ENCODE data around the gene VAV3. TPM values are rescaled to one million over a fixed set of nuclear protein-coding genes. Genes with fewer than 3 reads are reported as not detected.

Gene VAV3
- total RNA-seq, 3 donors from 2014 or later, result 5.4 to 8.8 (median 5.8) TPM

DNA sequence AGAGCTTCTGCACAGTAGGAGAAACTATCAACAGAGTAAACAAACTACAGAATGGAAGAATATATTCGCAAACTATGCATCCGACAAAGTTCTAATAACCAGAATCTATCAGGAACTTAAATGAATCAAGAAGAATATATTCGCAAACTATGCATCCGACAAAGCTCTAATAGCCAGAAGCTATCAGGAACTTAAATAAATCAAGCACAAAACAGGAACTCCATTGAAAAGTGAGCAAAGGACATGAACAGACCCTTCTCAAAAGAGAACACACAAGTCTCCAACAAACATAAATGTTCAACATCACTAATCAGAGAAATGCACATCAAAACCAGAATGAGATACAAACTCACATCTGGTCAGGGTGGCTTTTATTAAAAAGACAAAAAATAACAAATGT, 126.9 kb downstream of the VAV3 start:
- H3K36me3 Mint-ChIP-seq (ENCODE audit: insufficient read depth), result peaks cover 2% of the 10 kb centered on the region
- peaks cover 69% of the 10 kb centered on the region for H3K4me1 Mint-ChIP-seq (ENCODE audit: low read depth)
- H3K9me3 Mint-ChIP-seq, result peaks cover 7% of the 10 kb centered on the region
- no peak for ATAC-seq
- H3K27me3 Mint-ChIP-seq (ENCODE audit: low read depth), result no peaks in the 10 kb centered on the region
- DNase-seq, result no peak
- H3K4me3 Mint-ChIP-seq, result no peak overlapping the region

DNA sequence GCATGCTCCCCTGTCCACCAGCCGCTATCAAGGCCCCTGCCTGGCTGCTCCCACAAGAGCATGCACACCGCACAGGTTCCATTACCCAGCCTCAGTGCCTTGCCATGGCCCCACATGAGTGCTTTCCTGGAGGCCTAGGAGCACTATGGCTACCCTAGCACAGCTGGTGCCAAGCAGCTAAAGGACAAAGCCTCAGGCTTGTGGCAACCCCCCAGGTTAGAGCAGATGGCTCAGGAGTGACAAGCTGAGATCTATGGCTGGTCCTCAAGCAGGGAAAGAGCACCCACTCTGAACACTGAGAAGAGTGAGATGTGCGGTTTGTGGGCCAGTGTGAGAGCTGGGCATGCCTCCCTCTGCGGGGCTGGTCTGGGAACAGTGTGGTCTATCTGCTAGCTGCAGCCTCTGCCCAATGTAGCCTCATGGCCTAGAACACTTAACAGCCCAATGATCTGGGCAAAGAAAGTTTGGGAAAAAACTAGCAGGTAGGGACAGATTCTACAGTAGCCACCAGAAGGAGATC, 129.8 kb downstream of the VAV3 start:
- DNase-seq (no peak), ATAC-seq (no peak)
- peaks cover 7% of the 10 kb centered on the region for H3K9me3 Mint-ChIP-seq
- H3K27me3 Mint-ChIP-seq (ENCODE audit: low read depth), result no peaks in the 10 kb centered on the region
- no peak overlapping the region for H3K4me3 Mint-ChIP-seq
- H3K4me1 Mint-ChIP-seq (ENCODE audit: low read depth), result peaks cover 56% of the 10 kb centered on the region
- H3K36me3 Mint-ChIP-seq (ENCODE audit: insufficient read depth), result peaks cover 2% of the 10 kb centered on the region

DNA sequence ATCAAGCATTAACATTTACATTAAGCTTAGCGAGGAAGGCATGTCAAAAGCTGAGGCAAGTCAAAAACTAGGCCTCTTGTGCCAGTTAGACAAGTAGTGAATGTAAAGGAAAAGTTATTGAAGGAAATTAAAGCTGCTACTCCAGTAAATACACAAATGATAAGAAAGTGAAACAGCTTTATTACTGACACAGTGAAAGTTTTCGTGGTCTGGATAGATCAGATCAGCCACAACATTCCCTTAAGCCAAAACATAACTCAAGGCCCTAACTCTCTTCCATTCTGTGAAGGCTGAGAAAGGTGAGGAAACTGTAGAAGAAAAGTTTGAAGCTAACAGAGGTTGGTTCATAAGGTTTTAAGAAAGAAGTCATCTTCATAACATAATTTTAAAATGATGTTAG, 131.9 kb downstream of the VAV3 start:
- Mint-ChIP-seq H3K4me3 (no peak overlapping the region), H3K36me3 (ENCODE audit: insufficient read depth) (peaks cover 2% of the 10 kb centered on the region)

DNA sequence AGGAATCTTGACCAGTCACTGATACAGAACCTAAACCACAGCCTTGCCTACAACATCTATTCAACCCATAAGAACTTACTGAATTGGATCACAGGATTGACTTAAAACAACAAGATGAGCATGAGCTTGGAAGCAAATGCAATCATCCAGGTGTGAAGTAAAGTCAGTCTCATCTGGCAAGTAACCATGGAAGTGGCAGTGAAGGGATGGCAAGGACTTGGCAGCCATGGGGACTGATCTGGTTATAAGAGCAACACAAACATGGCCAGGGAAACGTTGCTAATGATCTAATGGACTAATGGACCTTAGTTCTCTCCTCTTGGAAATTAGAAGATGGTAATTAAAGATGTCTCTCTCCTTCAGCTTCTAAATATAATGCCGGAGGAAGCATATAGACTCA, 133.1 kb downstream of the VAV3 start:
- Mint-ChIP-seq H3K4me1 (ENCODE audit: low read depth) (peaks cover 68% of the 10 kb centered on the region), H3K27me3 (ENCODE audit: low read depth) (no peaks in the 10 kb centered on the region), H3K4me3 (no peak overlapping the region), H3K36me3 (ENCODE audit: insufficient read depth) (peaks cover 2% of the 10 kb centered on the region), H3K9me3 (no peaks in the 10 kb centered on the region)
- ATAC-seq (no peak), DNase-seq (no peak)

More for the DNA sequence above, 131.9 kb downstream of the VAV3 start:
- Mint-ChIP-seq H3K9me3 (peaks cover 7% of the 10 kb centered on the region), H3K4me1 (ENCODE audit: low read depth) (peaks cover 66% of the 10 kb centered on the region), H3K27me3 (ENCODE audit: low read depth) (no peaks in the 10 kb centered on the region)
- DNase-seq, result no peak
- ATAC-seq, result no peak

DNA sequence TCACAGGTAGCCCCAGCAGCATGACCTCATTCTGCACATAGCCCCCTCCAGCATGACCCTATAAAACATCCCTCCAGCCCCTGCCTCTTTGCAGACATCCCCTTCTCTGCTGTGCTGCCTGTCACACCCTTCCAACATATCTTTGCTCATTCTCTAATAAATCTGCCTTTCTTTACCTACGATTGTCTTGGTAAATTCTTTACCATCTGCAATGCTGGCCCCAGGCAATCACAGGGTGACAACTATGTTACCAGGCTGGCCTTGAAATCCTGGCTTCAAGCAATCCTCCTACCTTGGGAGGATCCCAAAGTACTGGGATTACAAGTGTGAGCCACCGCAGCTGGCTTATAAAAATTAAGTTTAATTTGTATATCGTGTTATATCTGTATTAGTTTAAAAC, 134.5 kb downstream of the VAV3 start:
- H3K4me3 Mint-ChIP-seq, result no peak overlapping the region
- peaks cover 62% of the 10 kb centered on the region for H3K4me1 Mint-ChIP-seq (ENCODE audit: low read depth)
- H3K36me3 Mint-ChIP-seq (ENCODE audit: insufficient read depth), result no peaks in the 10 kb centered on the region
- no peaks in the 10 kb centered on the region for H3K27me3 Mint-ChIP-seq (ENCODE audit: low read depth)
- no peaks in the 10 kb centered on the region for H3K9me3 Mint-ChIP-seq
- no peak for ATAC-seq
- DNase-seq, result no peak

DNA sequence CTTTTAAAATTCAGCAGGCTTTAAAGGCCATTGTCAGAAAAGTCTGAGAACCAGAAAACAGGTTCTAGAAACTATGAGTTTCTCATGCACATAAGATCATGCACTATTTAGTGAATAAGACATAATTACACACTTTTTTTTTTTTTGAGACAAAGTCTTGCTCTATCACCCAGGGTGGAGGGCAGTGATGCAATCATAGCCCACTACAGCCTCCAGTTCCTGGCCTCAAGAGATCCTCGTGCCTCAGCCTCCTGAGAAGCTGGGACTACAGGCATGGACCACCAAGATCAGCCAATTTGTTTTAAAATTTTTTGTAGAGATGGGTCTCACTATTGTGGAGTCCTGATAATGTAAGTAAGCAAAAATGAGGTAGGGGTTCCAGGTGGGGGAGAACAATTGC, 134.9 kb downstream of the VAV3 start:
- Mint-ChIP-seq H3K4me1 (ENCODE audit: low read depth) (peaks cover 58% of the 10 kb centered on the region), H3K4me3 (no peak overlapping the region), H3K27me3 (ENCODE audit: low read depth) (no peaks in the 10 kb centered on the region), H3K9me3 (no peaks in the 10 kb centered on the region), H3K36me3 (ENCODE audit: insufficient read depth) (no peaks in the 10 kb centered on the region)
- DNase-seq (no peak), ATAC-seq (no peak)

DNA sequence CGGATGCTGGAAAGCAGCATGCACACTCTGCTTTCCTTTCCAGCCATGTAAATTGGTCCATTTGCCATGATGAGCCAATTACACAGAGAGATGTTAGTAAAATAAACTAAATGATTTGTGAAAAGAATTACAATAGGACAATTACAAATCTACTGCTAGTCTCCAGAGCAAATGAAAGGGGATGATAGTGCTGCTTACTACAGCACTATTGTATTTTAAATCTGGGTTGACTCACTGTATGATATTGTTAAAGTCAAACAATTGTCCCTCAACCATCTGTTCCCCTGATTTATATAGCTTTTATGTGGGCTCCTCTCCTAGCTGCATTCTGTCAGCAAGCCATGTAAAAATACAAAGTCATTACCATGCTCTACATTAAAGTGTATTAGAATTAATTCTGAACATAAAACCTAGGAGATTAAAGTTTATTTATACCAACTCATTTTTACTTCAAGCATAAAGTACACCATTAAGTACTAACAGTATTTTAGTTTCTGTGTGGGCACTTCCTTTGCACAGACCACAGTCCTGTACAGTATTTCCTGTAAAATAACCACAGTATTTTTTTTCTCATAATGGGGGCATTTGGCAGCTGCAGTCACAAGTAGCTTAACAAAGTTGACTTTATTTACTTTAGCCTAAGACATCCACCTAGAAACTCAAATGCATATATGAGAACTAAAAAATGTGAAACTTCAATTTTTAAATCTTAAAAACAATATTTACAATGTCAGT, 135.8 kb downstream of the VAV3 start:
- H3K9me3 Mint-ChIP-seq, result peaks cover under 1% of the 10 kb centered on the region
- H3K27me3 Mint-ChIP-seq (ENCODE audit: low read depth), result no peaks in the 10 kb centered on the region
- no peak for DNase-seq
- ATAC-seq, result no peak
- H3K36me3 Mint-ChIP-seq (ENCODE audit: insufficient read depth), result no peaks in the 10 kb centered on the region
- H3K4me1 Mint-ChIP-seq (ENCODE audit: low read depth), result peaks cover 52% of the 10 kb centered on the region
- H3K4me3 Mint-ChIP-seq, result peak overlapping the region; percentile 2

DNA sequence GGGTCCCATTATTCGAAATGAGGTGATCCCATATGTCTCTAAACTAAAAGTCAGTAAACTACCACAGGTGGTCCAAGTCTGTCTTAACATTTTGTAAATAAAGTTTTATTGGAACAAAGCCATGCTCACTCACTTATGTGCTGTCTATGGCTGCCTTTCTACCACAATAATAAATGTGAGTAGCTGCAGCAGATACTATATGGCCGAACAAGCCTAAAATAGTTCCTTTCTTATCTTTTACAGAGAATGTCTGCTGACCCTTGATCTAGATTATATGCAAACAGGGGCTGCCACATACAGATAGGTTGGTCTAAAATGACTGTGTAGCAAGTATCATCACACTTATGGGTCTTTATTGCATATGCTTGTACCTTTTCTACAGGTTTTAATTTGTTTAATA, 140.0 kb downstream of the VAV3 start:
- ATAC-seq (no peak), DNase-seq (no peak)
- H3K27me3 Mint-ChIP-seq (ENCODE audit: low read depth), result no peaks in the 10 kb centered on the region
- peaks cover 21% of the 10 kb centered on the region for H3K9me3 Mint-ChIP-seq
- H3K4me1 Mint-ChIP-seq (ENCODE audit: low read depth), result peaks cover 54% of the 10 kb centered on the region
- H3K36me3 Mint-ChIP-seq (ENCODE audit: insufficient read depth), result peaks cover 12% of the 10 kb centered on the region
- H3K4me3 Mint-ChIP-seq, result no peak overlapping the region

DNA sequence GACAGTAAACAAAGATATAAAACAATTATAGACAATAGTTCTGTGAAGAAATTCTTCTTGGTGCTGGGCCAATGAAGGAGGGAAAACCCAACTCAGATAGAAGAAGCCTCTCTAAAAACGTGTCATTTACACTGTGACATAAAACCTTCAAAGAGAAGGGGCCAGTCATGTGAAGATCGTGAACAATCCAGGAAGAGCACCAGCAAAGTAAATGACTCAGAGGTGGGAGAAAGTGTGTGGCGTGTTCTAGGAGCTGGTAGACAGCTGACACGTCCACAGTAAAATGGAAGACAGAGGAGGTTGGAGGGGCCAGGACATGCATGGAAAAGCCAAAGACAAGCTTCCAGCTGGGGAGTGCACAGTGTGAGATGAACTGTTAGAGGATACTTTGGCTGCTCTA, 143.6 kb downstream of the VAV3 start:
- H3K4me1 Mint-ChIP-seq (ENCODE audit: low read depth), result peaks cover 37% of the 10 kb centered on the region
- ATAC-seq (peak; percentile 92 to 93), DNase-seq (no peak)
- peaks cover 21% of the 10 kb centered on the region for H3K9me3 Mint-ChIP-seq
- peak overlapping the region; percentile 9 for H3K4me3 Mint-ChIP-seq
- H3K27me3 Mint-ChIP-seq (ENCODE audit: low read depth), result no peaks in the 10 kb centered on the region
- H3K36me3 Mint-ChIP-seq (ENCODE audit: insufficient read depth), result peaks cover 12% of the 10 kb centered on the region

DNA sequence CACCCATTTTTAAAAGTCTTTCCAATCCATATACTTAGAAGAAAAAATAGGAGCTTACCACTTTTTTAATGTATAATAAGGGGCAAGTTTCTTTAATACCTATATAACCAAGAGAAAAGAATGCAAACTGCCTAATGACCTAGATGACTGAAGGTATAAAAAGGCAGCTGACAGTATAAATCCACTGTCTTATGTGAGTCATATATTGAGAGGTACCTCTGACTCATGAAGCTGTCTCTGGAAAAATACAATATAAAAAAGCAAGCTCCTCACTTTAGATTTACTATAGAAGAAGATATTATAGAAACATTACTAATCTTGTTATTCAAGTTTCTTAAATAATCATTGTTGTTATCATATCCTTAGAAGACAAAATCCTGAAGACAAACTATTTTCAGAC, 144.2 kb downstream of the VAV3 start:
- no peaks in the 10 kb centered on the region for H3K27me3 Mint-ChIP-seq (ENCODE audit: low read depth)
- peak; percentile 80 to 83 for ATAC-seq
- H3K4me1 Mint-ChIP-seq (ENCODE audit: low read depth), result peaks cover 37% of the 10 kb centered on the region
- DNase-seq, result no peak
- peaks cover 12% of the 10 kb centered on the region for H3K36me3 Mint-ChIP-seq (ENCODE audit: insufficient read depth)
- H3K9me3 Mint-ChIP-seq, result peaks cover 21% of the 10 kb centered on the region
- peak overlapping the region; percentile 33 for H3K4me3 Mint-ChIP-seq

DNA sequence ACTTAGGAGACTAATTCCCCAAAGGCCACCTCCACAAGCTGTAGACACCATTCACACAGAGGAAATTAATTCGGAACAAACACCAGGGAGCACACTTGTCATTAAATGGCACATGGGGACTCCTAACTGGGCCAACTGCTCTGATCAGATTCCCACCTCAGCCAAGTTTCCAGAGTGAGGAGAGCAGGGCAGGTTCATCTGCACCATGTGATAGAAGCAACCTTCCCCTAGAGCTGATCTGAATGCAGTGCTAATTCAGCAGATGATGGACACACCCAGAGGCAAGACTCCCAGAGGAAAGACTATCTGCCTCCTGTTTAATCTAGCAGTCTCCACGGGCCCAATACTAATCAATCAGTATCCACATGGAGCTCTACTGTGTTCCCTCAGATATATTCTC, 147.0 kb downstream of the VAV3 start:
- H3K4me1 Mint-ChIP-seq (ENCODE audit: low read depth), result peaks cover 36% of the 10 kb centered on the region
- DNase-seq (no peak), ATAC-seq (no peak)
- peaks cover 8% of the 10 kb centered on the region for H3K9me3 Mint-ChIP-seq
- H3K27me3 Mint-ChIP-seq (ENCODE audit: low read depth), result no peaks in the 10 kb centered on the region
- H3K36me3 Mint-ChIP-seq (ENCODE audit: insufficient read depth), result peaks cover 14% of the 10 kb centered on the region
- H3K4me3 Mint-ChIP-seq, result no peak overlapping the region

DNA sequence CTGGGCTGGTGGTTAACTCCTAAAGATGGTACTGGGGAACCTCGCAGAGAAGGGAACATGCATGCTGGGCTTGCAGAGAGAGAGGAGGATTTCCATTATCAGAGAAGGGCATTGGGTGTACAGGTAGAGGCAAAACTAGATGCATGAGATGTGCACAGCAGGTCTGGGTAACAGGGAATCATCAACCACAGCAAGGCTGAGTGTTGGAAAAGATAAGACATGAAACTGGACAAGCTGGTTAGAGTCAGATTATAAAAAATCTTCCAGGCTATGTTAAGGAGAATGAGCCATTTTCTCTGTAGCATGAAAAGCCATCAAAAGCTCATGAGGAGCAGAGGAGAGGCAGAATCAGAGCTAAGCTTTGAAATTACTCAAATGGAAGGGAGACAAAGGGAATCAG, 147.8 kb downstream of the VAV3 start:
- Mint-ChIP-seq H3K4me1 (ENCODE audit: low read depth) (peaks cover 35% of the 10 kb centered on the region), H3K4me3 (no peak overlapping the region), H3K27me3 (ENCODE audit: low read depth) (no peaks in the 10 kb centered on the region), H3K36me3 (ENCODE audit: insufficient read depth) (peaks cover 10% of the 10 kb centered on the region), H3K9me3 (peaks cover 5% of the 10 kb centered on the region)
- ATAC-seq (no peak), DNase-seq (no peak)

DNA sequence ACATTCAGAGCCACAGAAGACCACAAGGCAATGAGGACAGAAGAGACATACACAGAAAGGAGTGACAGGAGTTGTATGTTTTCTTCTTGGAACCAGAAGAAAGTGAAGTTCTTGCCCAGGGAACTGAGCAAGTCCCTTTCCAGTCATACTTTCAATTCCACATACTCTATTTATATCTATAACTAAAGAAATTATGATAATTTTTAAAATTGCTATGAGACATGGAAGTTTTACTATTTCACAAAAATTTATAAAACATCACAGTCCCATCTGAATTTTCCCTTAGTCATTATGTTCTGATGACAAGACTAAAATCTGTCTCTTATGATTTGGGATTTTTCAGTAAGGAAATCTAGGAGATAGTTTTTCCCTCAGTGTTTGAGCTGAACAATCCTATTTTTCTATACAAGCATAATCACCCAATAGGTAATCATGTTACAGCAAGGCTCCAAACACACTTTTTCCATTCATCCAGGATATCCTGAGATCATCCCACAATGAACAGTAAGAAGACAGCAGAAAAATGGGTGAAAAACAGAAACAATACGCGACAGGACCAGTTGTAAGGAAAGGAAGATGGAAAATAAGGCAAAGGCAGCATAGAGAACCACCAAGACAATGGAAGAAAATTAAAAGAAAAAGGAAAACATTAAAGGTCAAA, 154.6 kb downstream of the VAV3 start:
- Mint-ChIP-seq H3K4me1 (ENCODE audit: low read depth) (peaks cover 26% of the 10 kb centered on the region), H3K36me3 (ENCODE audit: insufficient read depth) (peaks cover 5% of the 10 kb centered on the region), H3K9me3 (no peaks in the 10 kb centered on the region), H3K4me3 (no peak overlapping the region), H3K27me3 (ENCODE audit: low read depth) (no peaks in the 10 kb centered on the region)
- DNase-seq (no peak), ATAC-seq (no peak)

DNA sequence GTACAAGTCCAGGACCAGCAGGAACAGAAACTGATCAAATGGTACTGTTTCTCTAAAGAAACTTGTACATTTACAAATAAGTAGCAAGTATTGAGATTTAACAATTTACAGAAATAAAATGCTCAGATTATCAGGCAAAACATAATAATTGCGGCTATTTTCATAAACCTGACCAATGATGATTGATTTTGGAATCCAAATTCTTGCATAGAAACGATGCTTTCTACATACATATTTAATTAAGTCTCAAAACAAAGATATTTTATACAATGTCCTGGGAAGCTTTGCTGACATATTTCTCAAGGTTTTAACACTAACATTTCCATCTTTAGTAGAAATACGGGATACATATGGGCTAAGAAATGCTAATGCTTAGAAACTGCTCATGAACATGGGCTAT, 157.1 kb downstream of the VAV3 start:
- H3K9me3 Mint-ChIP-seq, result no peaks in the 10 kb centered on the region
- ATAC-seq (no peak), DNase-seq (no peak)
- peaks cover 48% of the 10 kb centered on the region for H3K4me1 Mint-ChIP-seq (ENCODE audit: low read depth)
- H3K36me3 Mint-ChIP-seq (ENCODE audit: insufficient read depth), result no peaks in the 10 kb centered on the region
- no peaks in the 10 kb centered on the region for H3K27me3 Mint-ChIP-seq (ENCODE audit: low read depth)
- H3K4me3 Mint-ChIP-seq, result no peak overlapping the region

DNA sequence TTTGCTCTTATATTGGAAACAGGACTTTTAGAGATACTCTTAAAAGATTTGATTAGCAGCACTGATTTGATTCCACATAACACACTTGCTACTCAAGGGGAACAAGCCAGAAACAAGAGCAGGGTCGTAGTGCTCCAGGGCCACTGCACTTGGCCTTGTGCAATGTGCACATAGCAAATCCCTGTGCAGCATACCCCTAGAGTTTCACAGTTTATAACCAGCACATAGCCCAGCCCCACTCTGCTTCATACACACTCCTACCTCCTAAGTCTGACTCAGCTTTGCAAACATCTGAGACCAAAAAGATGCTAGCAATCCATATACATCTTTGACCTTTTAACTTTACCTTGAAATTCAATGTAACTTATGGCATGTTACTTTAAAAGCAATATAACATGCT, 157.6 kb downstream of the VAV3 start:
- no peak for ATAC-seq
- H3K36me3 Mint-ChIP-seq (ENCODE audit: insufficient read depth), result no peaks in the 10 kb centered on the region
- H3K4me3 Mint-ChIP-seq, result no peak overlapping the region
- peaks cover 52% of the 10 kb centered on the region for H3K4me1 Mint-ChIP-seq (ENCODE audit: low read depth)
- H3K27me3 Mint-ChIP-seq (ENCODE audit: low read depth), result no peaks in the 10 kb centered on the region
- no peak for DNase-seq
- no peaks in the 10 kb centered on the region for H3K9me3 Mint-ChIP-seq
